HepG2 (cell line): ENCODE results near the gene CTF1. TPM values are rescaled to one million over a fixed set of nuclear protein-coding genes. Genes with fewer than 3 reads are reported as not detected.

Experiments used
- EHMT2 ChIP-seq: fragments of 200-600 bp; sonication (generic); IDR thresholded peaks from 2 replicates; pipeline ENCODE4 v1.7.0; 2017; ENCODE audit warnings: antibody characterized with exemption, low read depth, low read length, borderline replicate concordance
- JARID2 ChIP-seq: sonication (generic); formaldehyde crosslinking; IDR thresholded peaks from 2 replicates; pipeline ENCODE4 v1.8.1; 2023; ENCODE audit warnings: missing genetic modification reagents, inconsistent platforms; ENCODE audit not compliant: insufficient replicate concordance
- KAT8 ChIP-seq: IDR thresholded peaks from 2 replicates; pipeline ENCODE4 v1.6.1; 2016; ENCODE audit warnings: missing genetic modification reagents, missing compliant biosample characterization
- KDM3A ChIP-seq: IDR thresholded peaks from 2 replicates; pipeline ENCODE4 v1.6.1; 2018; ENCODE audit warnings: low read depth, missing compliant biosample characterization
- MXI1 ChIP-seq: IDR thresholded peaks from 3 replicates; pipeline ENCODE4 v1.6.1; 2012; ENCODE audit warnings: low read depth, low read length, inconsistent platforms, borderline replicate concordance
- SCMH1 ChIP-seq: sonication (generic); formaldehyde crosslinking; IDR thresholded peaks from 2 replicates; pipeline ENCODE4 v1.9.0; 2021; ENCODE audit warnings: missing genetic modification reagents, mild to moderate bottlenecking, borderline replicate concordance
- TGIF2 ChIP-seq: IDR thresholded peaks from 2 replicates; pipeline ENCODE4 v1.6.1; 2016; ENCODE audit warnings: control low read depth, missing compliant biosample characterization
- ZKSCAN1 ChIP-seq: fragments of 150-350 bp; IDR thresholded peaks from 2 replicates; pipeline ENCODE4 v1.6.1; 2014; ENCODE audit warnings: low read length
- ZNF605 ChIP-seq: sonication (generic); formaldehyde crosslinking; IDR thresholded peaks from 2 replicates; pipeline ENCODE4 v1.8.0; 2022; ENCODE audit warnings: mild to moderate bottlenecking, missing genetic modification reagents
- ZNF607 ChIP-seq: sonication (generic); formaldehyde crosslinking; IDR thresholded peaks from 2 replicates; pipeline ENCODE4 v1.5.1; 2020; ENCODE audit warnings: missing genetic modification reagents, mild to moderate bottlenecking, borderline replicate concordance
- ZNF83 ChIP-seq: sonication (generic); formaldehyde crosslinking; IDR thresholded peaks from 2 replicates; pipeline ENCODE4 v1.4.0; 2020; ENCODE audit warnings: missing genetic modification reagents, mild to moderate bottlenecking, borderline replicate concordance
- polyA plus RNA-seq, 8 experiments: library from polyadenylated mRNA; depleted of rRNA in 3 of 8; stranded (reverse) in 7 of 8; unstranded in 1 of 8; fragments of >200 nt; fragmentation: Illumina TruSeq in 4 of 8; extraction: Trizol in 4 of 8; gene quantifications; 2 replicates each; pipeline versions ENCODE4 v1.2.1 to v1.2.3, GENCODE V29; 2011 to 2016; ENCODE audit warnings: low read depth in 4 of 8, missing spikeins in 1 of 8, mixed read lengths in 1 of 8; ENCODE audit not compliant: insufficient read depth in 1 of 8
- total RNA-seq, 5 experiments: library from RNA; depleted of rRNA; stranded (reverse); fragments of >200 nt; fragmentation: Illumina TruSeq; extraction: Trizol; gene quantifications; 2 replicates each; pipeline ENCODE4 v1.2.3, GENCODE V29; 2016; ENCODE audit warnings: low read depth in 1 of 5
- TF ChIP-seq, protein P1 (sequence below): sonication (generic); formaldehyde crosslinking; IDR thresholded peaks from 2 replicates; pipeline ENCODE4 v1.5.0; 2020; ENCODE audit warnings: missing genetic modification reagents
- TF ChIP-seq, protein P2 (sequence below): IDR thresholded peaks from 2 replicates; pipeline ENCODE4 v1.6.1; 2016; ENCODE audit warnings: missing compliant biosample characterization, missing genetic modification reagents, borderline replicate concordance
- TF ChIP-seq, protein P3 (sequence below): sonication (generic); formaldehyde crosslinking; IDR thresholded peaks from 2 replicates; pipeline ENCODE4 v1.8.0; 2022; ENCODE audit warnings: missing genetic modification reagents, mild to moderate bottlenecking, inconsistent platforms, borderline replicate concordance
- TF ChIP-seq, protein P4 (sequence below): sonication (generic); formaldehyde crosslinking; IDR thresholded peaks from 2 replicates; pipeline ENCODE4 v1.5.1; 2020; ENCODE audit warnings: missing genetic modification reagents, mild to moderate bottlenecking, borderline replicate concordance
- TF ChIP-seq, protein P5 (sequence below): sonication (generic); formaldehyde crosslinking; IDR thresholded peaks from 2 replicates; pipeline ENCODE4 v1.4.0; 2020; ENCODE audit warnings: missing genetic modification reagents
- TF ChIP-seq, protein P6 (sequence below): sonication (generic); formaldehyde crosslinking; IDR thresholded peaks from 2 replicates; pipeline ENCODE4 v1.9.0; 2021; ENCODE audit warnings: missing genetic modification reagents, mild to moderate bottlenecking, borderline replicate concordance

Gene CTF1
- total and polyA plus RNA-seq, 2 of the 13 experiments (the other 11 are each of a cell fraction or from before 2014, with no cell fraction given) = 0.13 to 1.8 TPM

DNA sequence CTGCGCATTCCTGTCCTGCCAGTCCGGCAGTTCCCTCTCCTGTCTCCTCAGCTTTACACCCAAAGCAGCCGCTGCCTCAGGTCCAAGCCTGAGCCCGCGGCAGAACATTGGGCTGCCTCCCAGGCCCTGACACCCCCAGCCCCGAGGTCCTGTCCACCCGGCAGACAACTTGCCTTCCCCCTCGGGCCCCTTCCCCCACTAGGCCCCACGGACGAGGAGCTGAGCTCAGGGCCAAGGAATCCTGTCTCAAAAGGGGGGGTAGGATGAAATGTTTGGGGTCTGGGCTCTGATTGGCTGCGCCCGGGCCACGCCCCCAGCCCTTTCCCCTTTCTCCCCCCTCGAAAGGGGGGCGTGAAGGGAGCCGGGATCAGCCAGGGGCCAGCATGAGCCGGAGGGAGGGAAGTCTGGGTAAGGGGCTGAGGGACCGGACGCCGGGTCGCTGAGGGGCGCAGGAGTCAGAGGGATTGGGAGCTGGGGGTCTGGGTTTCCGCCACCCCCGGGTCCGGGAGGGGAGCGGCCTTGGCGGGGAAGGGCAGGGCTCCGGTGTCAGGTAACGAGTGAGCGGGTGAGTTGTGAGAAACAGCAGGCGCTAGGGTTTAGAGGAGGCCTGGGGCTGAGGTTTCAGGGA is at the start of gene CTF1 (continued):
- TF ChIP-seq, protein P1, sequence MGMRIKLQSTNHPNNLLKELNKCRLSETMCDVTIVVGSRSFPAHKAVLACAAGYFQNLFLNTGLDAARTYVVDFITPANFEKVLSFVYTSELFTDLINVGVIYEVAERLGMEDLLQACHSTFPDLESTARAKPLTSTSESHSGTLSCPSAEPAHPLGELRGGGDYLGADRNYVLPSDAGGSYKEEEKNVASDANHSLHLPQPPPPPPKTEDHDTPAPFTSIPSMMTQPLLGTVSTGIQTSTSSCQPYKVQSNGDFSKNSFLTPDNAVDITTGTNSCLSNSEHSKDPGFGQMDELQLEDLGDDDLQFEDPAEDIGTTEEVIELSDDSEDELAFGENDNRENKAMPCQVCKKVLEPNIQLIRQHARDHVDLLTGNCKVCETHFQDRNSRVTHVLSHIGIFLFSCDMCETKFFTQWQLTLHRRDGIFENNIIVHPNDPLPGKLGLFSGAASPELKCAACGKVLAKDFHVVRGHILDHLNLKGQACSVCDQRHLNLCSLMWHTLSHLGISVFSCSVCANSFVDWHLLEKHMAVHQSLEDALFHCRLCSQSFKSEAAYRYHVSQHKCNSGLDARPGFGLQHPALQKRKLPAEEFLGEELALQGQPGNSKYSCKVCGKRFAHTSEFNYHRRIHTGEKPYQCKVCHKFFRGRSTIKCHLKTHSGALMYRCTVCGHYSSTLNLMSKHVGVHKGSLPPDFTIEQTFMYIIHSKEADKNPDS (CRISPR knock-in tag) = peak; percentile 86; the same call in 1 of the 2 replicates
- TF ChIP-seq MXI1 (peak; percentile 30; the same call in 1 of the 3 replicates), EHMT2 (no peak), ZNF607 (CRISPR knock-in tag) (peak; percentile 13; the same call in 1 of the 2 replicates), ZKSCAN1 (peak; percentile 6; the same call in 1 of the 2 replicates), KDM3A (CRISPR knock-in tag) (no peak), ZNF83 (CRISPR knock-in tag) (no peak; the same call in 1 of the 2 replicates), TGIF2 (CRISPR knock-in tag) (no peak; the same call in none of the 2 replicates), JARID2 (no peak), SCMH1 (CRISPR knock-in tag) (no peak), ZNF605 (CRISPR knock-in tag) (peak; percentile 87), KAT8 (no peak)
- TF ChIP-seq, protein P2, sequence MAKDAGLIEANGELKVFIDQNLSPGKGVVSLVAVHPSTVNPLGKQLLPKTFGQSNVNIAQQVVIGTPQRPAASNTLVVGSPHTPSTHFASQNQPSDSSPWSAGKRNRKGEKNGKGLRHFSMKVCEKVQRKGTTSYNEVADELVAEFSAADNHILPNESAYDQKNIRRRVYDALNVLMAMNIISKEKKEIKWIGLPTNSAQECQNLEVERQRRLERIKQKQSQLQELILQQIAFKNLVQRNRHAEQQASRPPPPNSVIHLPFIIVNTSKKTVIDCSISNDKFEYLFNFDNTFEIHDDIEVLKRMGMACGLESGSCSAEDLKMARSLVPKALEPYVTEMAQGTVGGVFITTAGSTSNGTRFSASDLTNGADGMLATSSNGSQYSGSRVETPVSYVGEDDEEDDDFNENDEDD = no peak
- TF ChIP-seq, protein P3, sequence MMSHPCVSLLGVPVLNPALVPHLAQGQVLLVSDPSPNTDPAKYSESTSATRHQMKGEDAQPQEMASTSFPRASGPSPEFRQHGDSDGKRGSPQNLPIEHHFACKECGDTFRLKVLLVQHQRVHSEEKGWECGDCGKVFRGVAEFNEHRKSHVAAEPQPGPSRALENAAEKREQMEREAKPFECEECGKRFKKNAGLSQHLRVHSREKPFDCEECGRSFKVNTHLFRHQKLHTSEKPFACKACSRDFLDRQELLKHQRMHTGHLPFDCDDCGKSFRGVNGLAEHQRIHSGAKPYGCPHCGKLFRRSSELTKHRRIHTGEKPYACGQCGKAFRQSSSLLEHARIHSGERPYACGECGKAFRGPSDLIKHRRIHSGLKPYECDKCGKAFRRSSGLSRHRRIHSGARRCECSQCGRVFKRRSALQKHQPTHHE (CRISPR knock-in tag) = no peak
- TF ChIP-seq, protein P4, sequence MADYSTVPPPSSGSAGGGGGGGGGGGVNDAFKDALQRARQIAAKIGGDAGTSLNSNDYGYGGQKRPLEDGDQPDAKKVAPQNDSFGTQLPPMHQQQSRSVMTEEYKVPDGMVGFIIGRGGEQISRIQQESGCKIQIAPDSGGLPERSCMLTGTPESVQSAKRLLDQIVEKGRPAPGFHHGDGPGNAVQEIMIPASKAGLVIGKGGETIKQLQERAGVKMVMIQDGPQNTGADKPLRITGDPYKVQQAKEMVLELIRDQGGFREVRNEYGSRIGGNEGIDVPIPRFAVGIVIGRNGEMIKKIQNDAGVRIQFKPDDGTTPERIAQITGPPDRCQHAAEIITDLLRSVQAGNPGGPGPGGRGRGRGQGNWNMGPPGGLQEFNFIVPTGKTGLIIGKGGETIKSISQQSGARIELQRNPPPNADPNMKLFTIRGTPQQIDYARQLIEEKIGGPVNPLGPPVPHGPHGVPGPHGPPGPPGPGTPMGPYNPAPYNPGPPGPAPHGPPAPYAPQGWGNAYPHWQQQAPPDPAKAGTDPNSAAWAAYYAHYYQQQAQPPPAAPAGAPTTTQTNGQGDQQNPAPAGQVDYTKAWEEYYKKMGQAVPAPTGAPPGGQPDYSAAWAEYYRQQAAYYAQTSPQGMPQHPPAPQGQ (CRISPR knock-in tag) = 0 out of 2 replicates have a peak, but pooled peaks have one; percentile 55
- TF ChIP-seq, protein P5, sequence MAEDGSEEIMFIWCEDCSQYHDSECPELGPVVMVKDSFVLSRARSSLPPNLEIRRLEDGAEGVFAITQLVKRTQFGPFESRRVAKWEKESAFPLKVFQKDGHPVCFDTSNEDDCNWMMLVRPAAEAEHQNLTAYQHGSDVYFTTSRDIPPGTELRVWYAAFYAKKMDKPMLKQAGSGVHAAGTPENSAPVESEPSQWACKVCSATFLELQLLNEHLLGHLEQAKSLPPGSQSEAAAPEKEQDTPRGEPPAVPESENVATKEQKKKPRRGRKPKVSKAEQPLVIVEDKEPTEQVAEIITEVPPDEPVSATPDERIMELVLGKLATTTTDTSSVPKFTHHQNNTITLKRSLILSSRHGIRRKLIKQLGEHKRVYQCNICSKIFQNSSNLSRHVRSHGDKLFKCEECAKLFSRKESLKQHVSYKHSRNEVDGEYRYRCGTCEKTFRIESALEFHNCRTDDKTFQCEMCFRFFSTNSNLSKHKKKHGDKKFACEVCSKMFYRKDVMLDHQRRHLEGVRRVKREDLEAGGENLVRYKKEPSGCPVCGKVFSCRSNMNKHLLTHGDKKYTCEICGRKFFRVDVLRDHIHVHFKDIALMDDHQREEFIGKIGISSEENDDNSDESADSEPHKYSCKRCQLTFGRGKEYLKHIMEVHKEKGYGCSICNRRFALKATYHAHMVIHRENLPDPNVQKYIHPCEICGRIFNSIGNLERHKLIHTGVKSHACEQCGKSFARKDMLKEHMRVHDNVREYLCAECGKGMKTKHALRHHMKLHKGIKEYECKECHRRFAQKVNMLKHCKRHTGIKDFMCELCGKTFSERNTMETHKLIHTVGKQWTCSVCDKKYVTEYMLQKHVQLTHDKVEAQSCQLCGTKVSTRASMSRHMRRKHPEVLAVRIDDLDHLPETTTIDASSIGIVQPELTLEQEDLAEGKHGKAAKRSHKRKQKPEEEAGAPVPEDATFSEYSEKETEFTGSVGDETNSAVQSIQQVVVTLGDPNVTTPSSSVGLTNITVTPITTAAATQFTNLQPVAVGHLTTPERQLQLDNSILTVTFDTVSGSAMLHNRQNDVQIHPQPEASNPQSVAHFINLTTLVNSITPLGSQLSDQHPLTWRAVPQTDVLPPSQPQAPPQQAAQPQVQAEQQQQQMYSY = no peak
- TF ChIP-seq, protein P6, sequence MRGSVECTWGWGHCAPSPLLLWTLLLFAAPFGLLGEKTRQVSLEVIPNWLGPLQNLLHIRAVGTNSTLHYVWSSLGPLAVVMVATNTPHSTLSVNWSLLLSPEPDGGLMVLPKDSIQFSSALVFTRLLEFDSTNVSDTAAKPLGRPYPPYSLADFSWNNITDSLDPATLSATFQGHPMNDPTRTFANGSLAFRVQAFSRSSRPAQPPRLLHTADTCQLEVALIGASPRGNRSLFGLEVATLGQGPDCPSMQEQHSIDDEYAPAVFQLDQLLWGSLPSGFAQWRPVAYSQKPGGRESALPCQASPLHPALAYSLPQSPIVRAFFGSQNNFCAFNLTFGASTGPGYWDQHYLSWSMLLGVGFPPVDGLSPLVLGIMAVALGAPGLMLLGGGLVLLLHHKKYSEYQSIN (CRISPR knock-in tag) = no peak
